Endothelial cell of umbilical vein (primary cell): ENCODE data around the gene PPP1R7. TPM values are rescaled to one million over a fixed set of nuclear protein-coding genes. Genes with fewer than 3 reads are reported as not detected.

Source experiments
- BruUV-seq: library from RNA; stranded (reverse); fragments of 400-500 nt; replicated peaks from 2 replicates; lab custom pipeline; 2021; lab: Mats Ljungman, UMichigan
- CTCF ChIA-PET: fragments of 300-600, 350-600 bp; sonication (Branson Sonifier 250); formaldehyde crosslinking; loops from one replicate; lab custom pipeline; 2021; ENCODE audit warnings: antibody characterized with exemption, inconsistent platforms; lab: Charles Lee
- POLR2A ChIA-PET: fragments of 300-600, 350-600 bp; sonication (Branson Sonifier 250); formaldehyde crosslinking; loops from one replicate; lab custom pipeline; 2021; ENCODE audit warnings: antibody characterized with exemption, inconsistent platforms; lab: Charles Lee
- DNase-seq: peaks from one replicate; pipeline ENCODE4 v3.0.0-alpha.2; 2011; ENCODE audit warnings: low read depth, low spot score
- FAIRE-seq: peaks from 2 replicates; lab custom pipeline; 2011; peaks lifted over from hg19 to GRCh38; lab: Jason Lieb, UNC
- H2AFZ ChIP-seq: 2 replicates; pipeline ENCODE4 v1.6.0; 2012; ENCODE audit warnings: low read depth, low read length, control low read depth, inconsistent platforms
- H3K27ac ChIP-seq: 2 replicates; pipeline ENCODE4 v1.5.1; 2011; ENCODE audit warnings: low read depth, mild to moderate bottlenecking, control low read depth, low read length, moderate library complexity; ENCODE audit not compliant: insufficient read depth
- H3K27me3 ChIP-seq, 2 experiments: 2 replicates each; pipeline versions ENCODE4 v1.6.0 to v1.6.1; 2011; ENCODE audit warnings: low read length in 2 of 2, mixed read lengths in 1 of 2; ENCODE audit not compliant: control insufficient read depth in 2 of 2, insufficient read depth in 2 of 2
- H3K36me3 ChIP-seq, 2 experiments: 2 replicates in 1 of 2; 3 replicates in 1 of 2; pipeline ENCODE4 v1.5.1; 2011; ENCODE audit warnings: low read length in 2 of 2, mild to moderate bottlenecking in 1 of 2, moderate library complexity in 1 of 2; ENCODE audit not compliant: control insufficient read depth in 2 of 2, insufficient read depth in 2 of 2; ENCODE audit errors: extremely low read depth in 1 of 2
- H3K4me1 ChIP-seq: 3 replicates; pipeline ENCODE4 v1.5.1; 2011; ENCODE audit warnings: mild to moderate bottlenecking, low read length; ENCODE audit not compliant: control insufficient read depth, insufficient read depth; ENCODE audit errors: extremely low read depth
- H3K4me2 ChIP-seq: 2 replicates; pipeline ENCODE4 v1.6.1; 2011; ENCODE audit warnings: low read length, control low read depth, mixed read lengths; ENCODE audit not compliant: insufficient read depth
- H3K4me3 ChIP-seq, 3 experiments: fragments of 200-600 bp in 1 of 3; sonication (generic), shearing (Covaris generic) in 1 of 3; replicated peaks in 1 of 3; 2 replicates each; pipeline ENCODE4 v1.5.1; 2011 to 2016; ENCODE audit warnings: control low read depth in 3 of 3, low read length in 3 of 3, mild to moderate bottlenecking in 2 of 3, inconsistent platforms in 1 of 3, low read depth in 1 of 3, moderate library complexity in 1 of 3; ENCODE audit not compliant: insufficient read depth in 1 of 3
- H3K79me2 ChIP-seq: 2 replicates; pipeline ENCODE4 v1.6.0; 2012; ENCODE audit warnings: low read length, inconsistent platforms; ENCODE audit not compliant: control insufficient read depth, insufficient read depth
- H3K9ac ChIP-seq: replicated peaks from 2 replicates; pipeline ENCODE3; 2011; ENCODE audit warnings: low read length, control low read depth; ENCODE audit not compliant: insufficient read depth; ENCODE audit errors: extremely low read depth
- H3K9me1 ChIP-seq: replicated peaks from 3 replicates; pipeline ENCODE4 v1.6.0; 2011; ENCODE audit warnings: mild to moderate bottlenecking, low read length; ENCODE audit not compliant: control insufficient read depth, insufficient read depth; ENCODE audit errors: extremely low read depth
- H3K9me3 ChIP-seq: replicated peaks from 2 replicates; pipeline ENCODE4 v1.5.1; 2012; ENCODE audit warnings: low read length, inconsistent platforms; ENCODE audit not compliant: control insufficient read depth, insufficient read depth
- H4K20me1 ChIP-seq: replicated peaks from 2 replicates; pipeline ENCODE3; 2011; ENCODE audit warnings: mild to moderate bottlenecking, low read length; ENCODE audit not compliant: control insufficient read depth, insufficient read depth; ENCODE audit errors: extremely low read depth
- CTCF ChIP-seq, 2 donors: IDR thresholded peaks; 1 replicate in 1 of 2; 2 replicates in 1 of 2; pipeline ENCODE4 v1.5.1; 2011; ENCODE audit warnings: low read length in 2 of 2, mild to moderate bottlenecking in 2 of 2, moderate library complexity in 2 of 2, control low read depth in 1 of 2, inconsistent platforms in 1 of 2, low read depth in 1 of 2; ENCODE audit not compliant: insufficient read depth in 1 of 2; ENCODE audit errors: extremely low read depth in 1 of 2
- EZH2 ChIP-seq: IDR thresholded peaks from 2 replicates; pipeline ENCODE4 v1.6.1; 2012; ENCODE audit warnings: borderline replicate concordance, low read depth, mild to moderate bottlenecking, moderate library complexity, low read length, inconsistent platforms; ENCODE audit not compliant: severe bottlenecking
- FOS ChIP-seq: IDR thresholded peaks from 2 replicates; pipeline ENCODE4 v1.6.1; 2011; ENCODE audit warnings: mild to moderate bottlenecking, low read length, moderate library complexity, borderline replicate concordance; ENCODE audit not compliant: insufficient read depth
- GATA2 ChIP-seq: IDR thresholded peaks from 2 replicates; pipeline ENCODE4 v1.7.0; 2011; ENCODE audit warnings: low read depth, mild to moderate bottlenecking, moderate library complexity, mixed read lengths, low read length; ENCODE audit not compliant: insufficient read length, insufficient read depth
- JUN ChIP-seq: IDR thresholded peaks from 2 replicates; pipeline ENCODE4 v1.6.1; 2011; ENCODE audit warnings: borderline replicate concordance, low read depth; ENCODE audit not compliant: insufficient read length, insufficient read depth
- MAX ChIP-seq: IDR thresholded peaks from 2 replicates; pipeline ENCODE4 v1.6.1; 2011; ENCODE audit not compliant: insufficient read depth, insufficient read length
- MYC ChIP-seq: IDR thresholded peaks from one replicate; pipeline ENCODE4 v1.6.1; 2011; ENCODE audit warnings: mild to moderate bottlenecking, low read depth, low read length
- POLR2A ChIP-seq: IDR thresholded peaks from 2 replicates; pipeline ENCODE4 v1.6.1; 2012; ENCODE audit warnings: low read depth, mild to moderate bottlenecking, control low read depth, low read length
- POLR2AphosphoS5 ChIP-seq: IDR thresholded peaks from 2 replicates; pipeline ENCODE4 v1.6.1; 2012; ENCODE audit warnings: low read depth, mild to moderate bottlenecking, control low read depth, low read length, moderate library complexity; ENCODE audit not compliant: insufficient read depth
- dilution Hi-C: fragments of 300-500 bp; cut with MboI; formaldehyde crosslinking; loops from one replicate; pipeline ENCODE4 v1.15.0; 2019; ENCODE audit warnings: low sequenced_read_pairs; ENCODE audit not compliant: extremely low pct_ligation_motif_present
- intact Hi-C: fragments of 100-400 bp; cut with micrococcal nuclease; formaldehyde crosslinking; loops from one replicate; pipeline ENCODE4 v1.10.0; 2022
- polyA plus RNA-seq, 4 experiments: library from polyadenylated mRNA; depleted of rRNA in 3 of 4; stranded (reverse) in 3 of 4; unstranded in 1 of 4; fragments of >200 nt; gene quantifications; 2 replicates each; pipeline versions ENCODE4 v1.2.1 to v1.2.3, GENCODE V29; 2011 to 2012; ENCODE audit warnings: missing spikeins in 1 of 4
- total RNA-seq: library from RNA; stranded (reverse); gene quantifications from 2 replicates; pipeline ENCODE4 v1.2.3, GENCODE V29; 2021

PPP1R7 gene
- total and polyA plus RNA-seq, 2 donors (not counting 3 experiments of a cell fraction or from before 2014, with no cell fraction given) = 30.3 to 60.8 TPM

- Histone ChIP-seq H3K27me3 (no peaks in the 10 kb centered on the region), H3K9me1 (no peaks in the 10 kb centered on the region), H3K9ac (no peak overlapping the region), H3K27ac (no peak overlapping the region), H3K4me1 (peaks cover 15% of the 10 kb centered on the region), H3K79me2 (peaks cover 13% of the 10 kb centered on the region), H3K4me2 (no peak overlapping the region), H2AFZ (no peak overlapping the region), H3K4me3 (no peak overlapping the region), H3K36me3 (peaks cover 2 to 3% of the 10 kb centered on the region in 2 experiments), H4K20me1 (no peaks in the 10 kb centered on the region), H3K9me3 (no peaks in the 10 kb centered on the region)
- intact Hi-C loops (loop anchor here (2.0 kb wide), 2 partner anchors 59 to 161 kb away; no protein-coding TSS in a partner anchor), dilution Hi-C loops (no loop called here)
- BruUV-seq = TSS peak; percentile 36
- CTCF ChIA-PET = no interaction called here
- no peak for DNase-seq
- POLR2A ChIA-PET = no interaction called here
- TF ChIP-seq MAX = no peak
- no peak for TF ChIP-seq POLR2AphosphoS5
- no peak for TF ChIP-seq MYC
- TF ChIP-seq POLR2A = no peak
- TF ChIP-seq FOS = no peak
- TF ChIP-seq JUN = no peak
- TF ChIP-seq CTCF (IDR thresholded peaks at IDR 0.05; ENCODE audit: extremely low read depth in 1 of 2, insufficient read depth in 1 of 2, low read depth in 1 of 2, low read length in 2 of 2) = no peak
- no peak for TF ChIP-seq EZH2
- no peak for TF ChIP-seq GATA2
- no peak for FAIRE-seq
Observed at GRCh38 chr2:241151934-241152660, 1.8 kb downstream of the PPP1R7 start.
